OCI-LY1 (cell line): Measurements from ENCODE around the gene TEDC1.
A peak's percentile ranks its signal among the peaks of the same experiment; 100 is the strongest.

Experiments
- H2AFZ ChIP-seq: fragments of 200-600 bp; sonication (generic), shearing (Covaris generic); 2 replicates; pipeline ENCODE4 v1.6.0; 2014; ENCODE audit warnings: antibody characterized with exemption, mild to moderate bottlenecking, low read length
- H3F3A ChIP-seq: fragments of 200-600 bp; sonication (generic), shearing (Covaris generic); 2 replicates; pipeline ENCODE4 v1.6.0; 2014; ENCODE audit warnings: mild to moderate bottlenecking, antibody characterized with exemption, low read length, moderate library complexity; ENCODE audit not compliant: insufficient read depth
- H3K27ac ChIP-seq: fragments of 200-600 bp; sonication (generic); 2 replicates; pipeline ENCODE4 v1.5.1; 2014; ENCODE audit warnings: low read length, mixed run types, mild to moderate bottlenecking, low read depth; ENCODE audit not compliant: poor library complexity, severe bottlenecking
- H3K27me3 ChIP-seq: fragments of 200-600 bp; sonication (generic); 2 replicates; pipeline ENCODE4 v1.6.0; 2014; ENCODE audit warnings: antibody characterized with exemption, mild to moderate bottlenecking, low read length, moderate library complexity; ENCODE audit not compliant: insufficient read depth
- H3K36me3 ChIP-seq: fragments of 200-600 bp; sonication (generic); 2 replicates; pipeline ENCODE4 v1.6.1; 2014; ENCODE audit warnings: mild to moderate bottlenecking, antibody characterized with exemption, low read length, moderate library complexity, mixed read lengths; ENCODE audit not compliant: insufficient read depth
- H3K4me1 ChIP-seq: fragments of 200-600 bp; sonication (generic); 2 replicates; pipeline ENCODE4 v1.5.1; 2014; ENCODE audit warnings: mild to moderate bottlenecking, low read length, moderate library complexity; ENCODE audit not compliant: insufficient read depth, severe bottlenecking
- H3K4me2 ChIP-seq: fragments of 200-600 bp; sonication (generic), shearing (Covaris generic); 2 replicates; pipeline ENCODE4 v1.6.1; 2014; ENCODE audit warnings: low read length
- H3K4me3 ChIP-seq: fragments of 200-600 bp; sonication (generic); 2 replicates; pipeline ENCODE4 v1.5.1; 2014; ENCODE audit warnings: low read length, low read depth, mild to moderate bottlenecking, mixed read lengths; ENCODE audit not compliant: poor library complexity, severe bottlenecking
- H3K79me2 ChIP-seq: fragments of 200-600 bp; shearing (Covaris generic); 2 replicates; pipeline ENCODE4 v1.6.1; 2016; ENCODE audit warnings: mixed run types, low read length, mixed read lengths; ENCODE audit not compliant: insufficient read depth
- H3K9ac ChIP-seq: fragments of 200-600 bp; sonication (generic), shearing (Covaris generic); 2 replicates; pipeline ENCODE4 v1.6.1; 2014; ENCODE audit warnings: mild to moderate bottlenecking, low read length, mixed read lengths
- H3K9me2 ChIP-seq: fragments of 200-600 bp; sonication (generic), shearing (Covaris generic); 2 replicates; pipeline ENCODE4 v1.6.1; 2014; ENCODE audit warnings: low read depth, mild to moderate bottlenecking, low read length, mixed read lengths
- H3K9me3 ChIP-seq: fragments of 200-600 bp; shearing (Covaris generic); 2 replicates; pipeline ENCODE4 v1.6.1; 2014; ENCODE audit warnings: low read length, mixed read lengths
- H4K20me1 ChIP-seq: fragments of 200-600 bp; sonication (generic), shearing (Covaris generic); 2 replicates; pipeline ENCODE4 v1.6.0; 2016; ENCODE audit warnings: mild to moderate bottlenecking, low read length; ENCODE audit not compliant: insufficient read depth
- EZH2 ChIP-seq: fragments of 200-600 bp; sonication (generic), shearing (Covaris generic); IDR thresholded peaks from 2 replicates; pipeline ENCODE4 v1.8.0; 2017; ENCODE audit warnings: borderline replicate concordance, mixed run types, mild to moderate bottlenecking, antibody characterized with exemption, low read length, moderate library complexity, mixed read lengths
- TF ChIP-seq, protein P1 (sequence below): fragments of 200-600 bp; sonication (generic), shearing (Covaris generic); IDR thresholded peaks from 2 replicates; pipeline ENCODE4 v1.5.1; 2017; ENCODE audit warnings: mild to moderate bottlenecking, antibody characterized with exemption, low read length, moderate library complexity, mixed read lengths

Gene TEDC1

DNA sequence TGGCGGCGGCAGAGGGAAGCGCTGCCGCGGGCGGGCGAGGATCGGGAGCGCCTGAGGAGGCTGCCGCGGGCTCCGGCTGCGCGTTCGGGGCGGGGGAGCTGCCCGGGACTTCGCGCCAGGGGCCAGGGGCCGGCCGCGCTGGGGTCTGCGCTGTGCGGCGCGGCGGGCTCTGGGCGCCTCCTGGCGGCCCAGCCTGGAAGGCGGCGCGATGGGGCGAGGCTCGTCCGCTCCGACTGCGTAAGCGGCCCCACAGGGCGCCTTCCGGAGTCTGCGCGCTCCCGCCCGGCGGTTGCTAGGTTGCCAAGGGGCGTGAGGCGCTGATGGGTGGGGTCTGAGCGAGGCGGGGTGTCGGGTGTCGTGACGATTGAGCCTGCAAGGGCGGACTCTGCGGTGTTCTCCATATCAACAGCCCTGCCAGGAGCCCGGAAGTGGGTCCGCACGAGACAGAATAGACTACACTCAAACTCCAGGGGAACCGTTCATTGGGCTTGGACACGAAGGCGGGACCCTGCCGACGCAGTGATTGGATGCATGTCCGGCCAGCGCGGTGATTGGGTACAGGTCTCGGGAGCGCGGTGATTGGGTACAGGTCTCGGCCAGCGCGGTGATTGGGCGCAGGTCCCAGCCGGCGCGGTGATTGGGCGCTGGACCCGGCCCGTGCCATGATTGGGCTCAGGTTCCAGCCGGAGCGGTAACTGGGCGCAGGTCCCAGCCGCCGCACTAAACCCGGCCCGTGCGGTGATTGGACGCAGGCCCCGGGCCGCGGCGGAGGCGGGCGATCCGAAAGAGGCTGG, at the start of gene TEDC1:
TSS of gene TEDC1 (plus strand) at position 675 of the 794 bp plus-strand sequence. CDS start 130 bp downstream, outside the sequence.
- no peak within 1 kb of the TSS for H2AFZ ChIP-seq
- H3K36me3 ChIP-seq: no peaks in the 10 kb centered on the region; the same call in 1 of the 2 replicates
- no peaks in the 10 kb centered on the region for H3K9me3 ChIP-seq
- H3K4me1 ChIP-seq: peaks cover 40% of the 10 kb centered on the region
- peak within 1 kb of the TSS; percentile 80 for H3K4me2 ChIP-seq
- H4K20me1 ChIP-seq: no peaks in the 10 kb centered on the region
- H3K27ac ChIP-seq: peak within 1 kb of the TSS; percentile 55
- TF ChIP-seq, protein P1, sequence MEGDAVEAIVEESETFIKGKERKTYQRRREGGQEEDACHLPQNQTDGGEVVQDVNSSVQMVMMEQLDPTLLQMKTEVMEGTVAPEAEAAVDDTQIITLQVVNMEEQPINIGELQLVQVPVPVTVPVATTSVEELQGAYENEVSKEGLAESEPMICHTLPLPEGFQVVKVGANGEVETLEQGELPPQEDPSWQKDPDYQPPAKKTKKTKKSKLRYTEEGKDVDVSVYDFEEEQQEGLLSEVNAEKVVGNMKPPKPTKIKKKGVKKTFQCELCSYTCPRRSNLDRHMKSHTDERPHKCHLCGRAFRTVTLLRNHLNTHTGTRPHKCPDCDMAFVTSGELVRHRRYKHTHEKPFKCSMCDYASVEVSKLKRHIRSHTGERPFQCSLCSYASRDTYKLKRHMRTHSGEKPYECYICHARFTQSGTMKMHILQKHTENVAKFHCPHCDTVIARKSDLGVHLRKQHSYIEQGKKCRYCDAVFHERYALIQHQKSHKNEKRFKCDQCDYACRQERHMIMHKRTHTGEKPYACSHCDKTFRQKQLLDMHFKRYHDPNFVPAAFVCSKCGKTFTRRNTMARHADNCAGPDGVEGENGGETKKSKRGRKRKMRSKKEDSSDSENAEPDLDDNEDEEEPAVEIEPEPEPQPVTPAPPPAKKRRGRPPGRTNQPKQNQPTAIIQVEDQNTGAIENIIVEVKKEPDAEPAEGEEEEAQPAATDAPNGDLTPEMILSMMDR: peak; percentile 71
- no peak for TF ChIP-seq EZH2
- no peaks in the 10 kb centered on the region for H3F3A ChIP-seq
- no peaks in the 10 kb centered on the region for H3K9me2 ChIP-seq
- H3K27me3 ChIP-seq: peaks cover 9% of the 10 kb centered on the region; the same call in 1 of the 2 replicates
- no peaks in the 10 kb centered on the region for H3K79me2 ChIP-seq
- peak within 1 kb of the TSS; percentile 85 for H3K9ac ChIP-seq
- H3K4me3 ChIP-seq: peak within 1 kb of the TSS; percentile 85

DNA sequence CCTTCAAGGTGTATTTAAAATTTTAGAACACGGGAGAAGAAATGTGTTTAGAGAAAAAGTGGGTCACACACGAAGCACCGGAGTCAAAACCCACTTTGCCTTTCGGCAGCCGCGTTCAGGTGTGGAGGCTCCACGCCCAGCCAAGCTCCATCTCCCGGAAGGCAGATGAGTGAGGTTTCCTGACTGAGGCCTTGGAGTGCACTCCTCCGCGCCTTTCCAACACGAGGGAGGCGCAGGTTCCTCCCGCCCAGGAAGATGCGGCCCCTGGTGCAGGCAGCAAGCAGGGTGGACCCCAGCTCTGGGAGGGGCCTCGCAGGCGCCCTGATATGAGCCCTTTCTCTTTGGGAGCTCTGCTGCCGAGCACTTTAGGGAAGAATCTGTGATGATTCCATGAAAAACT, 48.9 kb upstream of the TEDC1 start:
- H3K36me3 ChIP-seq: peaks cover 44% of the 10 kb centered on the region
- H2AFZ ChIP-seq: no peak overlapping the region
- no peak overlapping the region for H3K4me3 ChIP-seq
- no peaks in the 10 kb centered on the region for H3K27me3 ChIP-seq
- no peaks in the 10 kb centered on the region for H3K9me3 ChIP-seq
- TF ChIP-seq, protein P1: no peak
- no peak for TF ChIP-seq EZH2
- no peaks in the 10 kb centered on the region for H4K20me1 ChIP-seq
- H3K4me1 ChIP-seq: no peaks in the 10 kb centered on the region
- H3K4me2 ChIP-seq: no peak overlapping the region
- no peak overlapping the region for H3K9ac ChIP-seq
- no peaks in the 10 kb centered on the region for H3F3A ChIP-seq
- peaks cover 11% of the 10 kb centered on the region; the same call in 1 of the 2 replicates for H3K79me2 ChIP-seq
- H3K27ac ChIP-seq: no peak overlapping the region
- no peaks in the 10 kb centered on the region for H3K9me2 ChIP-seq

GRCh38 chr14:105442834-105443233, 48.2 kb upstream of the TEDC1 start:
- TF ChIP-seq, protein P1: no peak
- no peak for TF ChIP-seq EZH2
- Histone ChIP-seq H3K4me3 (no peak overlapping the region), H3K4me1 (no peaks in the 10 kb centered on the region), H3K9ac (no peak overlapping the region), H3K9me2 (no peaks in the 10 kb centered on the region), H3K9me3 (no peaks in the 10 kb centered on the region), H3K4me2 (no peak overlapping the region), H3F3A (no peaks in the 10 kb centered on the region), H2AFZ (no peak overlapping the region), H3K79me2 (peaks cover 4% of the 10 kb centered on the region; the same call in 1 of the 2 replicates), H3K27ac (no peak overlapping the region), H3K36me3 (peaks cover 44% of the 10 kb centered on the region), H4K20me1 (no peaks in the 10 kb centered on the region), H3K27me3 (no peaks in the 10 kb centered on the region)
